ENCODE measurements around the gene CTBP2. TPM values are rescaled to one million over a fixed set of nuclear protein-coding genes. Genes with fewer than 3 reads are reported as not detected.
"Not testable (repeated sequence)": the region's sequence is repeated elsewhere in the genome, so short reads cannot be mapped to it uniquely, and the experiment has no call there.

Gene CTBP2
- total RNA-seq, 1 experiment from 2014 or later, result 212 TPM

DNA sequence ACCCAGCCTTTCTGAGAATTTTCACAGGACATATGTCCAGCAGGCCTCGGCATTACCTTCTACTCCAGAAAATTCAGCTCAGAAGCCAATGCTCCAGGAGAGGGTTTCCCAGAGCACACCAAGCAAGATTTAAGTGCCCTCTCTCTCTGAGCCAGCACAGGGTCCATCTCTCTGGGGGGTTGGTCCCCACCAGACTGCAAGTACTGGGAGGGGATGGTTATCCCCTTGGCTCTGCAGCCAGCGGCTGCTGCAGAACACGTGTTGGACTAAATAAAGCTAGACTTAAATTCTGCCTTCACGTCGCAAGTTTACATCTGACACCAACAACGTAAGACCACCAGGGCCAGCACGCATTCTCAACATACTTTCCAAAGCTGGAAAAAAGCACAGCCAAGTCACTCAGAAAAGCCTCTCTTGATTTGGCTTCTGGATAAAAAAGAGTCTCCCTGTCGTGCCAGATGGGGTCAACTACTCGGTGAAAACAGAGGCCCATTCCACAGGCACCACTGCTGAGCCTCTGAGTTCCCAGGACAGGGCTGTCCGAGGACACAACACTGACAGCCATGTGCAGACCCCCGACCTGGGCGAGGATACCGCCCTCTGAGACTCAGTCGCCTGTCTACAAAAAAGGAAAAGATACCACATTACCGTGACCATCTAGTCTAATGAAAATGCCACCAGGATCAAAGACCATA is 77.3 kb downstream of the CTBP2 start:
- Histone ChIP-seq H2AFZ (ENCODE audit: low read length) (no peak overlapping the region), H2BK12ac (ENCODE audit: insufficient read length, low read depth, low read length) (no peak overlapping the region), H3K79me1 (ENCODE audit: insufficient read depth, low read depth, low read length, poor library complexity, severe bottlenecking) (peaks cover 9% of the 10 kb centered on the region), H3K4me2 (ENCODE audit: insufficient read depth, insufficient read length, low read length) (no peak overlapping the region), H3K4ac (ENCODE audit: low read depth, low read length) (no peak overlapping the region), H2AK5ac (ENCODE audit: insufficient read length, low read length) (no peak overlapping the region), H2BK120ac (ENCODE audit: low read depth, low read length, poor library complexity, severe bottlenecking) (no peak overlapping the region), H3K4me1 (ENCODE audit: insufficient read depth, low read length) (peaks cover 4% of the 10 kb centered on the region), H3K23ac (ENCODE audit: insufficient read length, low read depth, low read length) (no peak overlapping the region), H3K18ac (ENCODE audit: insufficient read length, low read depth, low read length) (no peak overlapping the region), H3K9me3 (ENCODE audit: control insufficient read depth, low read depth, low read length) (no peaks in the 10 kb centered on the region), H2BK5ac (ENCODE audit: insufficient read length, low read length) (no peak overlapping the region), H2BK15ac (ENCODE audit: low read depth, low read length) (no peak overlapping the region), H3K23me2 (ENCODE audit: insufficient read length, low read depth, low read length, poor library complexity, severe bottlenecking) (no peaks in the 10 kb centered on the region), H3K27me3 (ENCODE audit: insufficient read depth, low read length) (no peaks in the 10 kb centered on the region), H2BK20ac (ENCODE audit: low read depth, low read length, poor library complexity, severe bottlenecking) (no peak overlapping the region), H3K56ac (ENCODE audit: insufficient read length, low read depth, low read length) (no peak overlapping the region), H4K5ac (ENCODE audit: insufficient read length, low read depth, low read length) (no peak overlapping the region), H4K91ac (ENCODE audit: insufficient read length, low read depth, low read length) (no peak overlapping the region), H3K79me2 (ENCODE audit: insufficient read depth, low read length) (peaks cover 67% of the 10 kb centered on the region), H3K27ac (ENCODE audit: insufficient read length, low read depth, low read length) (no peak overlapping the region), H3K14ac (ENCODE audit: insufficient read depth, low read length) (no peak overlapping the region), H3T11ph (ENCODE audit: low read length) (no peak overlapping the region), H4K20me1 (ENCODE audit: control insufficient read depth, insufficient read depth, insufficient read length) (peaks cover 4% of the 10 kb centered on the region), H4K8ac (replicated peaks; ENCODE audit: insufficient read length, low read depth, low read length) (no peak overlapping the region), H3K9ac (ENCODE audit: extremely low read depth, insufficient read length, low read length) (no peak overlapping the region)
- peak overlapping the region; percentile 43 to 97 (median 76); a peak in 5 of 7 replicates for H3K27ac Mint-ChIP-seq
- DNase-seq, result no peak
- no CpG with 5 or more reads among the region's 15 CpGs for WGBS (ENCODE audit: extremely low coverage, insufficient read length, low lambda C conversion rate)
- no peak overlapping the region for H3K4me3 Mint-ChIP-seq
- H3K4me1 Mint-ChIP-seq, result peaks cover 55 to 73% of the 10 kb centered on the region in 2 experiments
- TF ChIP-seq, protein P1, sequence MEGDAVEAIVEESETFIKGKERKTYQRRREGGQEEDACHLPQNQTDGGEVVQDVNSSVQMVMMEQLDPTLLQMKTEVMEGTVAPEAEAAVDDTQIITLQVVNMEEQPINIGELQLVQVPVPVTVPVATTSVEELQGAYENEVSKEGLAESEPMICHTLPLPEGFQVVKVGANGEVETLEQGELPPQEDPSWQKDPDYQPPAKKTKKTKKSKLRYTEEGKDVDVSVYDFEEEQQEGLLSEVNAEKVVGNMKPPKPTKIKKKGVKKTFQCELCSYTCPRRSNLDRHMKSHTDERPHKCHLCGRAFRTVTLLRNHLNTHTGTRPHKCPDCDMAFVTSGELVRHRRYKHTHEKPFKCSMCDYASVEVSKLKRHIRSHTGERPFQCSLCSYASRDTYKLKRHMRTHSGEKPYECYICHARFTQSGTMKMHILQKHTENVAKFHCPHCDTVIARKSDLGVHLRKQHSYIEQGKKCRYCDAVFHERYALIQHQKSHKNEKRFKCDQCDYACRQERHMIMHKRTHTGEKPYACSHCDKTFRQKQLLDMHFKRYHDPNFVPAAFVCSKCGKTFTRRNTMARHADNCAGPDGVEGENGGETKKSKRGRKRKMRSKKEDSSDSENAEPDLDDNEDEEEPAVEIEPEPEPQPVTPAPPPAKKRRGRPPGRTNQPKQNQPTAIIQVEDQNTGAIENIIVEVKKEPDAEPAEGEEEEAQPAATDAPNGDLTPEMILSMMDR (conservative IDR thresholded peaks at IDR 0.05), result no peak
- no peaks in the 10 kb centered on the region for H3K9me3 Mint-ChIP-seq
- no peaks in the 10 kb centered on the region for H3K27me3 Mint-ChIP-seq (ENCODE audit: low read depth)
- peaks cover 43 to 79% (median 66%) of the 10 kb centered on the region in 3 experiments for H3K36me3 Mint-ChIP-seq (ENCODE audit: insufficient read depth in 1 of 3, low read depth in 3 of 3)

DNA sequence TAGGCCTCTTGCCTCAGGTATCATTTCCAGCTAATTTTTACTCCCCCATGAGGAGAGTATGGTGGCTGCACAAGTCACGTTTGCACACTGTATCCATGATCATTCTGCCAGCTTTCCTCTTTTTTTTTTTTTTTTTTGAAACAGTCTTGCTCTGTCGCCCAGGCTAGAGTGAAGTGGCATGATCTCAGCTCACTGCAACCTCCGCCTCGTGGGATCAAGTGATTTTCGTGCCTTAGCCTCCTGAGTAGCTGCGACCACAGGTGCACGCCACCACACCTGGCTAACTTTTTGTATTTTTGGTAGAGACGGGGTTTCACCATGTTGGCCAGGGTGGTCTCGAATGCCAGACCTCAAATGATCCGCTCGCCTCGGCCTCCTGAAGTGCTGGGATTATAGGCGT is 77.9 kb downstream of the CTBP2 start:
- no CpG with 5 or more reads among the region's 13 CpGs for WGBS (ENCODE audit: extremely low coverage, insufficient read length, low lambda C conversion rate)

More for the DNA sequence above, 77.9 kb downstream of the CTBP2 start:
- H4K20me1 ChIP-seq (ENCODE audit: control insufficient read depth, insufficient read depth, insufficient read length); H4K8ac ChIP-seq (replicated peaks; ENCODE audit: insufficient read length, low read depth, low read length); H3K9me3 Mint-ChIP-seq; H3K4me3 Mint-ChIP-seq; H3K27me3 ChIP-seq (ENCODE audit: insufficient read depth, low read length); H3K27me3 Mint-ChIP-seq (ENCODE audit: low read depth); H2BK5ac ChIP-seq (ENCODE audit: insufficient read length, low read length); H3T11ph ChIP-seq (ENCODE audit: low read length); H3K9ac ChIP-seq (ENCODE audit: extremely low read depth, insufficient read length, low read length); H2BK15ac ChIP-seq (ENCODE audit: low read depth, low read length); H2AK5ac ChIP-seq (ENCODE audit: insufficient read length, low read length); H3K4me2 ChIP-seq (ENCODE audit: insufficient read depth, insufficient read length, low read length); DNase-seq; H3K4me1 ChIP-seq (ENCODE audit: insufficient read depth, low read length); H4K91ac ChIP-seq (ENCODE audit: insufficient read length, low read depth, low read length); H3K23ac ChIP-seq (ENCODE audit: insufficient read length, low read depth, low read length); H3K56ac ChIP-seq (ENCODE audit: insufficient read length, low read depth, low read length); H2BK120ac ChIP-seq (ENCODE audit: low read depth, low read length, poor library complexity, severe bottlenecking); H3K18ac ChIP-seq (ENCODE audit: insufficient read length, low read depth, low read length); H3K23me2 ChIP-seq (ENCODE audit: insufficient read length, low read depth, low read length, poor library complexity, severe bottlenecking); H3K4ac ChIP-seq (ENCODE audit: low read depth, low read length); H2BK12ac ChIP-seq (ENCODE audit: insufficient read length, low read depth, low read length); H4K5ac ChIP-seq (ENCODE audit: insufficient read length, low read depth, low read length); H3K79me1 ChIP-seq (ENCODE audit: insufficient read depth, low read depth, low read length, poor library complexity, severe bottlenecking); H3K9me3 ChIP-seq (ENCODE audit: control insufficient read depth, low read depth, low read length); H3K27ac ChIP-seq (ENCODE audit: insufficient read length, low read depth, low read length); H3K14ac ChIP-seq (ENCODE audit: insufficient read depth, low read length); H2BK20ac ChIP-seq (ENCODE audit: low read depth, low read length, poor library complexity, severe bottlenecking); H2AFZ ChIP-seq (ENCODE audit: low read length): not testable (repeated sequence)
- H3K27ac Mint-ChIP-seq, result peak overlapping the region; percentile 32 to 84 (median 73); a peak in 3 of 7 replicates
- H3K4me1 Mint-ChIP-seq, result peaks cover 50 to 67% of the 10 kb centered on the region in 2 experiments
- peaks cover 66% of the 10 kb centered on the region for H3K79me2 ChIP-seq (ENCODE audit: insufficient read depth, low read length)
- H3K36me3 Mint-ChIP-seq (ENCODE audit: insufficient read depth in 1 of 3, low read depth in 3 of 3), result peaks cover 37 to 74% (median 60%) of the 10 kb centered on the region in 3 experiments
